NCI-H446 (cell line): ENCODE measurements around the gene KATNB1.

Source experiments
- DNase-seq, 2 experiments: peaks; one replicate each; lab custom pipeline; 2025; lab: John Stamatoyannopoulos, UW

Gene KATNB1

DNA sequence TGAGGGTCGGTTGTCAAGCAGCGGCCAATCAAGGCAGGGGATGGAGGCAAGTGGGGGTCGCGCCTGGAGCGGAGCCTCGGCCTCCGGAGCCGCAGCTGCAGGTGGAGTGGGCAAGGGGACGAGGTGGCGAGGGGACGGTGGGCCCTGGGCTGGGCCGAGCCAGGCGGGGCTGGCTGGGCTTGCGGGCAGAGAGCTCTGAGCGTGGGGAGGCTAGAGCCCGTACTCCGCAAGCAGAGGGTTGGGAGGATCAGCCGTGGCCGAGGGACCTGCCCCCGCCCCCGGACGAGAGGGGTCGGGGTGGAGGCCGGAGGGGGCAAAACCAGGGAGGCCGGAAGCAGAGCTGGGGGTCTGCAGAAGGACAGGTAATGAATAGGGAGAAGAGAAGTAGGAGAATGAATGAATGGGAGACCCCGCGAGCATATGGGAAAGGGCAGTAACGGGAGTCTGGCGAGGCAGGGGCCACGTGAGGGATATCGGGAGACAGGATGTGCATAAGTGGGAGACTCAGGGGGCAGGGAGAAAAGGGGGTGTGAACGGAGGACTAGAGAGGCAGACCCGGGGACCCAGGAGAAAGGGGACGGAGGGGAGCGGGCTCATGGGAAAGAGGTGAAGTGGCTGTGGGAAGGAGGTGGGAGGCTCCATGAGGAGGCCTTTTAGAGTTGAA, at the start of gene KATNB1:
TSS of gene KATNB1 (plus strand) at position 16 of the 664 bp plus-strand sequence. CDS start 1,474 bp downstream, outside the sequence.
- no peak for DNase-seq

- DNase-seq: no peak
These were observed 49.0 kb upstream of the KATNB1 start for GRCh38 chr16:57686577-57686976.

DNA sequence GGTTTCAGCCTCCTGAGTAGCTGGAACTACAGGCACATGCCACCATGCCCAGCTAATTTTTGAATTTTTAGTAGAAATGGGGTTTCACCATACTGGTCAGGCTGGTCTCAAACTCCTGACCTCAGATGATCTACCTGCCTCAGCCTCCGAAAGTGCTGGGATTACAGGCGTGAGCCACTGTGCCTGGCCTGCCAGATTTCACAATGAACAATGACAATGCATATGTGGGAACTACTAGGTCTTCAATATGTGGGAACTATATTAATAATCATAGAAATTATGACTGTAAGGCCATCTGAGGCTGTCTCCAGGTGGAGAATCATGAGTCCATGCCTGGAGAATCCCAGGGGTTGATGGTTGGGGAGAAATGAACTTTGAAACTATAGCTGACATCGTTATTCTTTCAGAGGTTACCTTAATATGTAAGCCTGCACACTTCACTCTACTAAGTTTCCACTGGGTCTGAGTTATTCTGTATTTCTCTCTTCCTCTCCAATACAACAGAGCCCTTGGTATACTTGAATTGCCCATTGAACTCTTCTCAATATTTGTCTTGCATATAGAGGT, 48.1 kb upstream of the KATNB1 start:
- DNase-seq: no peak

DNA sequence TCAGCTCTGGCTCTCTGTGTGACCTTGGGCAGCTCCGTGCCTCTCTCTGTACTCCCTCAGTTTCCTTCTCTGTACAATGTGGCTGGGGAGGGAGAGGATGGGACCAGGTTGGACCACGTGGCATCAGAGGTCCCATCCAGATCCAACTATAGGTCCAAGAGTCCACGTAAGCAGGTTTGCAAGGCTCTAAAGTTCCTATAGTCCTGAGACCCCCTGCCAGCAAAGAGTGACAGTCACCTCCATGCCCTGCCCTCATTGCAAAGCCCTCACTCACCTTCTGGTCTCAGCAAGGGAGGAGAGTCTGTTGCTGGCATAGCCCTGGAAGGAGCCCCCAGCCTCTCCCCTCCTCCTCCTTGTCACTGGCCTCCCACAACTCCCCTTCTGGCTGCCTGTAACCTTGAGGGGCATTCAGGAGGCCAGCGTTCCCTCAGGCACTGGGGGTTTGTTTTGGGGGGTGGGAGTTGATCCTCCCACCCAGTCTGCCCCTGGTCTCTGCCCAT, 47.0 kb upstream of the KATNB1 start:
- DNase-seq: no peak

- DNase-seq: no peak
These were observed 46.4 kb upstream of the KATNB1 start for GRCh38 chr16:57688987-57689761.

DNA sequence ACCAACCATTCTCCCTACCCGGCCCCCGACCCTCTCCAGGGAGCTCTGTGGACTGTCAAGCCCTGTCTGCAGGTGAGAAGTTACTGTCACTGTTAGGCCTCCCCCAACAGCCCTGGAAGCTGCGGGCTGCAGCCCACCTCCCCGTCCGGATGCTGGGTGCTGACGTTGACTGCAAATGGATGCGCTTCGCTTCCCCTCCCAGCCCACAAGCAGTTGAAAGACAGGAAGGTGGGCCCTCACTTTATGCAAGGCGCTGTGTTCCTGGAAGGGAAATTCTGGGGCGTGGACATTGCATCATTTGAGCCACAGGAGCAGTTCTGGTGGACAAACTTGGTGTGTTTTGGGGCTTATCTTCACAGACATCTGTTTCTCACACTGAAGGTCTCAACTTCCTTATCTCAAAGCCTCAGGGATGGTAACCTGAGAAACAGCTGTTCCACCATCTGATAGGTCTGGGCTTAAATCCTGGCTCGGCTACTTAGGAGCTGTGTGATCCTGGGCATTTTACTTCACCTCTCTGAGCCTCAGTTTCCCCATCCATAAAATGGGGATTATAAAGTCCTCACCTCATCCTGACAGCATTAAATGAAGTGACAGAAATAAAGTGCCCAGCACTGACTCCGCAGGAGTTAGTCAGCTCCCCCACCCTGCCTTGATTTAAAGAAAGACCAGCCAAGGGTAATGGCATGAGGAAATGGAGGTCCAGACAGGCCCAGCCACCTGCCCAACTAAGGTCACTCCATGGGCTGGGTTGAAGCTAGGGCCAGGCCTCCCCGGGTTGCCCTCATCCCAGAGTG, 45.6 kb upstream of the KATNB1 start:
- DNase-seq: no peak

DNA sequence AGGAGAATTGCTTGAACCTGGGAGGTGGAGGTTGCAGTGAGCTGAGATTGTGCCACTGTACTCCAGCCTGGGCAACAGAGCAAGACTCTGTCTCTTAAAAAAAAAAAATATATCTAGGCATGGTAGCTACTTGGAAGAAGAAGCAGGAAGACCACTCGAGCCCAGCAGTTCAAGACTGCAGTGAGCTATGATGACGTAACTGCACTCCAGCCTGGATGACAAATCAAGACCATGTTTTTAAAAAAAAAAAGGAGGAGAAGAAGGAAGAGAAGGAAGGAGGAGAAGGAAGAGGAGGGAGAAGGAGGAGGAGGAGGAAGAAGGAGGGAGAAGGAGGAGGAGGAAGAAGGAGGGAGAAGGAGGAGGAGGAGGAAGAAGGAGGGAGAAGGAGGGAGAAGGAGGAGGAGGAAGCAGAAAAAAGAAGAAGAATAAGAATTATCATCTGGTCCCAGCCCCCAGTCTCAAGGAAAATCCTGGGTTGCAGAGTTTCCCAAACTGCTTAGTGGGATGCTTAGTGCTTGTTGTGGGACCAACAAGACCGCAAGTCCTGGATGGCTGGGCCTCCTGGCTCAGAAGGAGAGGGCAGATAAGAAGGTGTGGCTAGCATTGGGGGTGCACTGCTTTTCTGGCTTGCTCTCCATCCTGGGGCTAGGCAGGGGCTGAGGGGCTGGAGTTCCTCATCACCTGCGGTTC, 44.6 kb upstream of the KATNB1 start:
- DNase-seq: no peak

- no peak for DNase-seq
These were observed 42.9 kb upstream of the KATNB1 start for GRCh38 chr16:57692636-57693035.

- DNase-seq: no peak
These were observed 42.0 kb upstream of the KATNB1 start for GRCh38 chr16:57693550-57693949.

DNA sequence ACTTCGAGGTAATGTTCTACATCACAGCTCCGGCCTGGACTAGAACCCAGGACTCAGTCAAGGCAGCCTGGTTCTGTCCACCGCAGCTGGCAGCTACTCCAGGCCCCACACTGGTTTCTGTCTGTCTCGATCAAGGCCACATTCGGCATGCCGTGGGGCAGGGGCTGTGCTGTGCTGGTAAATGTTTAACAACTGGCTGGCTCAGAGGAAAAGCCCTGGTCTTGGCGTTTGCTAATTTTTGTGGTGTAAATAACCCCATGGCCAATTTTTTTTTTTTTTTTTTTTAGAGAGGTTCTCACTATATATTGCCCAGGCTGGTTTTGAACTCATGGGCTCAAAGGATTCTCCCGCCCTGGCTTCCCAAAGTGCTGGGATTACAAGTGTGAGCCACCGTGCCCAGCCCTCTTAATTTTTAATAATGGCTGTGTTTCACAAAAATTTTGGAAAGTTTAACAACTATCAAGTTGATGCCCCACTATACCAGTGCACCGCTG, 41.3 kb upstream of the KATNB1 start:
- DNase-seq: no peak

- DNase-seq: peak; percentile 7 to 32
These were observed 40.6 kb upstream of the KATNB1 start, which contains the start of gene DRC7 for GRCh38 chr16:57694725-57695679. Gene DRC7 (plus strand): TSS chr16:57694806. CDS start chr16:57697950, 3,144 bp downstream.

DNA sequence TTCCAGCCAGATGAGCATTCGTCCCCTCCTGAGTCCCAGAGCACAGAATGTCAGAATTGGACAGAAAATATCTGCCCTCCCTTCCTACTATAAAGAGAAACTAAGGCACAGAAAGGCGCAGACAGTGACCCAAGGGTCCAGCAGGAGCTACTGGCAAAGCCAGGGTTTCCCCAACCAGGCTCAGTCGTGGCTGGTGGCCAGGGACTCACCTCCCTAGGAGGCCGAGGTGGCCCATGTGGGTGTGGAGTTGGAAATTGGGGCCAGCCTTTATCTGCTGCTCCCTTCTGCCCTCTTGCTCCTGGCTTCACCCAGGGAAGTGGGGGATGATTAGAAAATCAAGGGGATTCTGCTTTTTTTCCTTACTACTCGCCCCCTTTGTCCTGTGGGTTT, 39.9 kb upstream of the KATNB1 start:
- no peak for DNase-seq

GRCh38 chr16:57696240-57696639, 39.3 kb upstream of the KATNB1 start:
- DNase-seq: no peak

DNA sequence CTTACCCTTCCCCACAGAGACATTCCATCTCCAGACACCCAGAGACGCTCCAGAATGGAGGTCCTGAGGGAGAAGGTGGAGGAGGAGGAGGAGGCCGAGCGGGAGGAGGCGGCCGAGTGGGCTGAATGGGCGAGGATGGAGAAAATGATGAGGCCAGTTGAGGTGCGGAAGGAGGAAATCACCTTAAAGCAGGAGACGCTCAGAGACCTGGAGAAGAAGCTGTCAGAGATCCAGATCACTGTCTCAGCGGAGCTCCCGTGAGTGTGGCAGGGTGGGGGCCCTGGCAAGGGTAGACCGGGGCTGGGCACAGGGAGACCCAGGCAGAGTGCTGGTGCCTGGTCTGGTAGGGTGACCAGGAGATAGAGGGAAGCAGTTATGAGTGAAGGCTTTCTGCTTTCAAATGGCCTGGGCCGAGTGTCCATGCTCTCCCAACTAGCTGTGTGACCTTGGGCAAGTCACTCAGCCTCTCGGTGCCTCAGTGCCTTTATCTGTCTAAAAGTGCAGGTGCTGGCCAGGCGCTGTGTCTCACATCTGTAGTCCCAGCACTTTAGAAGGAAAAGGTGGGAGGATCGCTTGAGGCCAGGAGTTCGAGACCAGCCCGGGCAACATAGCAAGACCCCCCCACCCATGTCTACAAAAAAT, 37.6 kb upstream of the KATNB1 start:
- DNase-seq: no peak

- DNase-seq: no peak
These were observed 36.7 kb upstream of the KATNB1 start for GRCh38 chr16:57698812-57699405.

DNA sequence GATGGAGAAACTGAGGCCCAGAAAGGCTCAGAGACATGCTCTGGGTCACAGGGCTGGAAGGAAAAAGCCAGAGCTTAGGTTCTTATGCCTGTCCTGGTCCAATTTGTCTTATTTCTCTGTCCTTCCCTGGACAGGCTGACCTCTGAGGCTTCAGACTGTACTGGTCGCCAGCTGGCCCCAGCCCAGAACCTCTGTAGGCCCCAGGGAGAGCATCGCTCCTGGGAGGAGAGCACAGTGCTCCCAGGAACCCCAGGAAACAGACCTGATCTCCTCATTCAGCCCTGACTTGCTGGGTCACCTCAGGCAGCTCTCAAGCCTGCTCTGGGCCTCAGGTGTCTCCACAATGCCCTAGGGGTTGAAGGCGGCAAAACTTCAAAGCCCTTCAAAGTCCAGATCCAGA, 36.1 kb upstream of the KATNB1 start:
- no peak for DNase-seq

GRCh38 chr16:57699899-57700298, 35.7 kb upstream of the KATNB1 start:
- DNase-seq: no peak

DNA sequence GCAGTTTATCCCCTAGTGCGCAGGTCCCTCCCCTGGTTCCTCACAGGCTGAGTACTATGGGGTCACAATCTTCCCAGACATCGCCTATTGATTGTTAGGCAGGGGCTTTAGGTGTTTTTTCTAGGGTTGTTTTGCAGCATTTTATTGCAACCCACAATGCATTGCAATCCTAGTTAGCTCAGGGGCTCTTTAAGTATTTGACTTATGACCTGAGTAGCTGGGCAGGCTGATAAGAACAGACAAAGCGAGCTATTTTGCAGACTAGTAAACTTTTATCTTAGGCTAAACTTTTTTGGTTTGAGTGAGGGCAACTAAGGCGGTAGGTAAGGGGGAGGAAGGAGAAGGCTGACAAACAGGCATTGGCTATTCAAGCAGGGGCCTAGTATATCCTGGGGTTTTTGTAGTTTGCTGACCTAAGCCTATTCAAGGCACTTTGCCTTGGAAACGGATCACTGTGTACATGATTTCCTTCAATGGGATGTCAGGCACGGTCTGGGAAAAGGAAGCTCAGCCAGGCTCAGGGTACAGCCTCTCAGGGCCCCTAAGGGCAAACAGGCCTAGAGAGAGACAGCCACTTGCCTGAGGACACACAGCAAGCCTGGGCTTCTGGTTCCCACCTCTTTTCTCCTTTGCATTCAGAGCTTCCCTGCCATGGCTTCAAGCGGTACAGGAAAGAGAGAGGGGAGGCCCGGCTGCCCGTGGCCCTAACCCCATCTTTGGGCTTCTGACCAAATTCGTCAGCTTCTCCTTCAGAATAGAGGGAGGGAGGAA, 34.6 kb upstream of the KATNB1 start:
- no peak for DNase-seq
